GM12878 (cell line): ENCODE data around the gene ANAPC16. TPM values are rescaled to one million over a fixed set of nuclear protein-coding genes. Genes with fewer than 3 reads are reported as not detected.

Experiments
- ATAC-seq: fragments of 200-7000 bp; cut with Tn5 transposase; 3 replicates; pipeline ENCODE4 v1.9.1; 2020; ENCODE audit warnings: mild to moderate bottlenecking, moderate library complexity
- BruUV-seq: library from RNA; stranded (reverse); fragments of 400-500 nt; replicated peaks from 2 replicates; lab custom pipeline; 2021; lab: Mats Ljungman, UMichigan
- CTCF ChIA-PET: fragments of 300-600 bp; sonication (Branson Sonifier 250); formaldehyde crosslinking; extraction: SDS; loops from one replicate; lab custom pipeline; 2021; ENCODE audit warnings: inconsistent platforms; lab: Yijun Ruan, JAX
- POLR2A ChIA-PET: fragments of 350-600 bp; formaldehyde crosslinking; extraction: SDS; loops from one replicate; lab custom pipeline; 2021; ENCODE audit warnings: inconsistent platforms; lab: Charles Lee
- RAD21 ChIA-PET: fragments of 300-600 bp; sonication (Branson Sonifier 250); formaldehyde crosslinking; loops from one replicate; lab custom pipeline; 2023; ENCODE audit warnings: antibody characterized with exemption; ENCODE audit not compliant: unreplicated experiment; lab: Charles Lee
- SMC1A ChIA-PET: fragments of 300-600 bp; sonication (Branson Sonifier 250); formaldehyde crosslinking; loops from one replicate; lab custom pipeline; 2023; ENCODE audit not compliant: unreplicated experiment, uncharacterized antibody; lab: Charles Lee
- DNase-seq: peaks from one replicate; pipeline ENCODE4 v3.0.0-alpha.2; 2011; ENCODE audit warnings: low read depth, low spot score
- FAIRE-seq: peaks from 3 replicates; lab custom pipeline; 2011; peaks lifted over from hg19 to GRCh38; lab: Jason Lieb, UNC
- H2AFZ ChIP-seq: 2 replicates; pipeline ENCODE4 v1.6.0; 2011; ENCODE audit warnings: low read depth, low read length, control low read depth; ENCODE audit not compliant: control insufficient read depth
- H3K27ac ChIP-seq: 2 replicates; pipeline ENCODE4 v1.5.1; 2011; ENCODE audit warnings: control low read depth; ENCODE audit not compliant: control insufficient read depth, insufficient read depth
- H3K27me3 ChIP-seq, 2 experiments: replicated peaks in 1 of 2; 2 replicates each; pipeline versions ENCODE4 v1.6.0 to v1.6.1; 2011; ENCODE audit warnings: low read length in 1 of 2; ENCODE audit not compliant: control insufficient read depth in 2 of 2, insufficient read depth in 2 of 2
- H3K36me3 ChIP-seq, 2 experiments: 2 replicates each; pipeline ENCODE4 v1.5.1; 2011; ENCODE audit warnings: low read length in 1 of 2; ENCODE audit not compliant: control insufficient read depth in 2 of 2, insufficient read depth in 2 of 2
- H3K4me1 ChIP-seq: 2 replicates; pipeline ENCODE4 v1.6.1; 2011; ENCODE audit warnings: mild to moderate bottlenecking, low read length, moderate library complexity, mixed read lengths; ENCODE audit not compliant: control insufficient read depth, insufficient read depth
- H3K4me2 ChIP-seq: 2 replicates; pipeline ENCODE4 v1.6.0; 2011; ENCODE audit warnings: control low read depth; ENCODE audit not compliant: control insufficient read depth, insufficient read depth
- H3K4me3 ChIP-seq: fragments of 200-600 bp; sonication (generic); 2 replicates; pipeline ENCODE4 v1.5.1; 2016
- H3K79me2 ChIP-seq: 2 replicates; pipeline ENCODE4 v1.6.0; 2011; ENCODE audit warnings: low read length; ENCODE audit not compliant: control insufficient read depth, insufficient read depth
- H3K9ac ChIP-seq: 2 replicates; pipeline ENCODE4 v1.8.0; 2011; ENCODE audit warnings: low read length, control low read depth, mixed read lengths; ENCODE audit not compliant: control insufficient read depth, insufficient read depth
- H3K9me3 ChIP-seq: replicated peaks from 3 replicates; pipeline ENCODE4 v1.5.1; 2011; ENCODE audit warnings: mild to moderate bottlenecking, low read length; ENCODE audit not compliant: control insufficient read depth, insufficient read depth
- H4K20me1 ChIP-seq: 2 replicates; pipeline ENCODE4 v1.6.0; 2011; ENCODE audit not compliant: control insufficient read depth, insufficient read depth
- BCL11A ChIP-seq: IDR thresholded peaks from 2 replicates; pipeline ENCODE4 v1.6.1; 2011; ENCODE audit warnings: low read depth, low read length
- CHD4 ChIP-seq: fragments of 200-600 bp; sonication (generic); IDR thresholded peaks from 2 replicates; pipeline ENCODE4 v1.6.1; 2016; ENCODE audit warnings: mild to moderate bottlenecking
- ESRRA ChIP-seq: IDR thresholded peaks from 2 replicates; pipeline ENCODE4 v1.6.1; 2012; ENCODE audit warnings: mild to moderate bottlenecking, low read length, improper control_type of control experiment
- HDGF ChIP-seq: fragments of 450-650 bp; IDR thresholded peaks from 2 replicates; pipeline ENCODE4 v1.6.1; 2016; ENCODE audit warnings: antibody characterized with exemption
- IKZF2 ChIP-seq, 2 experiments: fragments of 450-650 bp; IDR thresholded peaks; 2 replicates each; pipeline ENCODE4 v1.6.1; 2017; ENCODE audit warnings: mild to moderate bottlenecking in 2 of 2, moderate library complexity in 2 of 2
- PAX8 ChIP-seq: fragments of 450-650 bp; IDR thresholded peaks from 2 replicates; pipeline ENCODE4 v1.6.1; 2017; ENCODE audit warnings: mild to moderate bottlenecking, moderate library complexity
- RBBP5 ChIP-seq: fragments of 200-600 bp; sonication (generic); conservative IDR thresholded peaks from 2 replicates; pipeline ENCODE4 v1.6.1; 2016
- ZNF384 ChIP-seq: IDR thresholded peaks from 2 replicates; pipeline ENCODE4 v1.6.1; 2012; ENCODE audit warnings: low read depth, mild to moderate bottlenecking, low read length, improper control_type of control experiment, borderline replicate concordance
- ZZZ3 ChIP-seq: IDR thresholded peaks from 2 replicates; pipeline ENCODE4 v1.6.1; 2011; ENCODE audit warnings: low read depth; ENCODE audit not compliant: control insufficient read depth, insufficient read length
- WGBS: methylation state at CpG from one replicate; pipeline ENCODE4 v1.1.6; 2016; ENCODE audit warnings: low lambda C conversion rate; ENCODE audit not compliant: insufficient replicate concordance, insufficient coverage; ENCODE audit errors: missing lambda C conversion rate; 5-methylcytosine and 5-hydroxymethylcytosine counted together
- in situ Hi-C: fragments of 300-500 bp; cut with MboI; formaldehyde crosslinking; loops from 9 replicates; pipeline ENCODE4 v1.14.3; 2018; ENCODE audit warnings: mixed read lengths
- intact Hi-C: fragments of 100-400 bp; cut with micrococcal nuclease; formaldehyde crosslinking; loops from one replicate; pipeline ENCODE4 v1.14.2; 2022; ENCODE audit not compliant: unreplicated experiment
- polyA plus RNA-seq, 11 experiments: library from polyadenylated mRNA; depleted of rRNA in 4 of 11; unstranded in 6 of 11; stranded (reverse) in 5 of 11; fragments of >200 nt; fragmentation: Nextera tagmentation in 4 of 11; fragmentation: Illumina TruSeq in 1 of 11; extraction: Ambion mirVana in 4 of 11; extraction: Trizol in 1 of 11; gene quantifications; 1 replicate in 1 of 11; 2 replicates in 10 of 11; pipeline versions ENCODE4 v1.2.1 to v1.2.3, GENCODE V29; 2011 to 2016; ENCODE audit warnings: inconsistent platforms in 2 of 11, missing spikeins in 2 of 11, low read depth in 1 of 11
- total RNA-seq, 4 experiments: library from RNA; depleted of rRNA in 3 of 4; stranded (reverse); fragments of >200 nt in 3 of 4; fragmentation: Illumina TruSeq in 1 of 4; extraction: Trizol in 1 of 4; gene quantifications; 2 replicates each; pipeline versions ENCODE4 v1.2.1 to v1.2.3, GENCODE V29; 2013 to 2021
- TF ChIP-seq, protein P1 (sequence below): IDR thresholded peaks from 2 replicates; pipeline ENCODE4 v1.6.1; 2011; ENCODE audit warnings: low read depth, low read length, improper control_type of control experiment, borderline replicate concordance
- TF ChIP-seq, protein P2 (sequence below): IDR thresholded peaks from 2 replicates; pipeline ENCODE4 v1.6.1; 2012; ENCODE audit warnings: mild to moderate bottlenecking, low read depth, low read length
- TF ChIP-seq, protein P3 (sequence below): IDR thresholded peaks from 2 replicates; pipeline ENCODE4 v1.6.1; 2011; ENCODE audit warnings: low read depth, mild to moderate bottlenecking, low read length, moderate library complexity, borderline replicate concordance; ENCODE audit errors: extremely low read depth

Gene ANAPC16
- total and polyA plus RNA-seq, 10 of the 15 experiments (the other 5 are each of a cell fraction or from before 2014, with no cell fraction given) = 66.9 to 208 (median 134) TPM

DNA sequence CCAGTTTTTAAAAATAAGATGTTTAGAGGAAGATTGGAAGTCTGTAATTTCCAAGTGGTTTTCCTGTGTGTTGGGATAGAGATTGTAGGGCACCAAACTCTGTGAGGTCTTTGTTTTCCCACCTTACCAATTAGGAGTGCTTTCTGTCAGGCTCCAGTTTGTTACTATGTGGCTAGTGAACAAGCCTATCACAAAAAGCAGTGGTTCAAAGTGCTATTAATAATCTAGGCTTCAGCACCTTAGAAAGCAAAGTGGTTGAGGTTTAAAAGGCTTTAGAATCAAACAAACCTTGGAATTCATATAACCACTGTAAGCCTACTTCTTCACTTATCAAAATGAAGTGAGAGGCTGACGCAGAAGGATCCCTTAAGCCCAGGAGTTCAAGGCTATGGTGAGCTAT is 11.1 kb upstream of the ANAPC16 start:
- no peak overlapping the region for H3K9ac ChIP-seq
- no peaks in the 10 kb centered on the region for H3K4me1 ChIP-seq
- TF ChIP-seq IKZF2 (IDR thresholded peaks at IDR 0.05) = no peak
- TF ChIP-seq, protein P1, sequence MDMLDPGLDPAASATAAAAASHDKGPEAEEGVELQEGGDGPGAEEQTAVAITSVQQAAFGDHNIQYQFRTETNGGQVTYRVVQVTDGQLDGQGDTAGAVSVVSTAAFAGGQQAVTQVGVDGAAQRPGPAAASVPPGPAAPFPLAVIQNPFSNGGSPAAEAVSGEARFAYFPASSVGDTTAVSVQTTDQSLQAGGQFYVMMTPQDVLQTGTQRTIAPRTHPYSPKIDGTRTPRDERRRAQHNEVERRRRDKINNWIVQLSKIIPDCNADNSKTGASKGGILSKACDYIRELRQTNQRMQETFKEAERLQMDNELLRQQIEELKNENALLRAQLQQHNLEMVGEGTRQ = no peak
- TF ChIP-seq HDGF = no peak
- TF ChIP-seq RBBP5 = no peak
- no peak for TF ChIP-seq PAX8
- no peak for TF ChIP-seq ZZZ3
- no peak for TF ChIP-seq ESRRA
- TF ChIP-seq CHD4 = no peak
- TF ChIP-seq, protein P2, sequence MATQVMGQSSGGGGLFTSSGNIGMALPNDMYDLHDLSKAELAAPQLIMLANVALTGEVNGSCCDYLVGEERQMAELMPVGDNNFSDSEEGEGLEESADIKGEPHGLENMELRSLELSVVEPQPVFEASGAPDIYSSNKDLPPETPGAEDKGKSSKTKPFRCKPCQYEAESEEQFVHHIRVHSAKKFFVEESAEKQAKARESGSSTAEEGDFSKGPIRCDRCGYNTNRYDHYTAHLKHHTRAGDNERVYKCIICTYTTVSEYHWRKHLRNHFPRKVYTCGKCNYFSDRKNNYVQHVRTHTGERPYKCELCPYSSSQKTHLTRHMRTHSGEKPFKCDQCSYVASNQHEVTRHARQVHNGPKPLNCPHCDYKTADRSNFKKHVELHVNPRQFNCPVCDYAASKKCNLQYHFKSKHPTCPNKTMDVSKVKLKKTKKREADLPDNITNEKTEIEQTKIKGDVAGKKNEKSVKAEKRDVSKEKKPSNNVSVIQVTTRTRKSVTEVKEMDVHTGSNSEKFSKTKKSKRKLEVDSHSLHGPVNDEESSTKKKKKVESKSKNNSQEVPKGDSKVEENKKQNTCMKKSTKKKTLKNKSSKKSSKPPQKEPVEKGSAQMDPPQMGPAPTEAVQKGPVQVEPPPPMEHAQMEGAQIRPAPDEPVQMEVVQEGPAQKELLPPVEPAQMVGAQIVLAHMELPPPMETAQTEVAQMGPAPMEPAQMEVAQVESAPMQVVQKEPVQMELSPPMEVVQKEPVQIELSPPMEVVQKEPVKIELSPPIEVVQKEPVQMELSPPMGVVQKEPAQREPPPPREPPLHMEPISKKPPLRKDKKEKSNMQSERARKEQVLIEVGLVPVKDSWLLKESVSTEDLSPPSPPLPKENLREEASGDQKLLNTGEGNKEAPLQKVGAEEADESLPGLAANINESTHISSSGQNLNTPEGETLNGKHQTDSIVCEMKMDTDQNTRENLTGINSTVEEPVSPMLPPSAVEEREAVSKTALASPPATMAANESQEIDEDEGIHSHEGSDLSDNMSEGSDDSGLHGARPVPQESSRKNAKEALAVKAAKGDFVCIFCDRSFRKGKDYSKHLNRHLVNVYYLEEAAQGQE = no peak
- TF ChIP-seq BCL11A = no peak
- no peak for TF ChIP-seq ZNF384
- TF ChIP-seq, protein P3, sequence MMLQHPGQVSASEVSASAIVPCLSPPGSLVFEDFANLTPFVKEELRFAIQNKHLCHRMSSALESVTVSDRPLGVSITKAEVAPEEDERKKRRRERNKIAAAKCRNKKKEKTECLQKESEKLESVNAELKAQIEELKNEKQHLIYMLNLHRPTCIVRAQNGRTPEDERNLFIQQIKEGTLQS = no peak
- no peak overlapping the region for H2AFZ ChIP-seq
- intact Hi-C loops (no loop called here), in situ Hi-C loops (no loop called here)
- SMC1A ChIA-PET = interaction anchor here (1.0 kb wide), 1 partner anchor 72 kb away, joined by 3 read pairs; no protein-coding TSS in a partner anchor
- no peak overlapping the region for H3K27ac ChIP-seq
- peaks cover 2 to 25% of the 10 kb centered on the region in 2 experiments; a peak in 3 of 4 replicates for H3K36me3 ChIP-seq
- no peak overlapping the region for H3K4me2 ChIP-seq
- no peaks in the 10 kb centered on the region for H3K27me3 ChIP-seq
- FAIRE-seq (no peak), DNase-seq (no peak), ATAC-seq (no peak)
- H3K4me3 ChIP-seq = no peak overlapping the region
- WGBS = 100% methylated on average over 1 of the region's 1 CpG
- H3K79me2 ChIP-seq = no peaks in the 10 kb centered on the region
- no TSS peak for BruUV-seq
- POLR2A ChIA-PET = interaction anchor here (1.2 kb wide), 1 partner anchor 82 kb away, joined by 3 read pairs; no protein-coding TSS in a partner anchor
- H3K9me3 ChIP-seq = no peaks in the 10 kb centered on the region
- CTCF ChIA-PET = interaction anchor here (0.8 to 1.0 kb wide), 2 partner anchors 11 to 135 kb away, joined by 3 read pairs; partner anchors contain the start of gene ANAPC16
- no peaks in the 10 kb centered on the region for H4K20me1 ChIP-seq
- RAD21 ChIA-PET = no interaction called here
